ENCODE results near the gene RAB5A.
"Not testable (repeated sequence)": the region's sequence is repeated elsewhere in the genome, so short reads cannot be mapped to it uniquely, and the experiment has no call there.

The RAB5A gene

GRCh38 chr3:19961960-19962359, 15.1 kb downstream of the RAB5A start:
- intact Hi-C loops (cut with micrococcal nuclease) = no loop called here
- Mint-ChIP-seq H3K36me3 (ENCODE audit: low read depth) (peaks cover 71% of the 10 kb centered on the region), H3K27me3 (no peaks in the 10 kb centered on the region), H3K27ac (no peak overlapping the region), H3K4me3 (no peak overlapping the region), H3K9me3 (no peaks in the 10 kb centered on the region), H3K4me1 (ENCODE audit: low read depth) (peaks cover 54% of the 10 kb centered on the region)

- Mint-ChIP-seq H3K27me3 (no peaks in the 10 kb centered on the region), H3K27ac (no peak overlapping the region), H3K36me3 (ENCODE audit: low read depth) (peaks cover 75% of the 10 kb centered on the region), H3K4me1 (ENCODE audit: low read depth) (peaks cover 53% of the 10 kb centered on the region), H3K9me3 (no peaks in the 10 kb centered on the region), H3K4me3 (no peak overlapping the region)
- intact Hi-C loops (cut with micrococcal nuclease) = loop anchor here (5.0 kb wide), 1 partner anchor 80 kb away; no protein-coding TSS in a partner anchor
These were observed 20.3 kb downstream of the RAB5A start for GRCh38 chr3:19967208-19967607.

GRCh38 chr3:19967812-19968211, 20.9 kb downstream of the RAB5A start:
- Mint-ChIP-seq H3K4me1 (ENCODE audit: low read depth) (peaks cover 49% of the 10 kb centered on the region), H3K4me3 (no peak overlapping the region), H3K27ac (no peak overlapping the region), H3K36me3 (ENCODE audit: low read depth) (peaks cover 76% of the 10 kb centered on the region), H3K27me3 (no peaks in the 10 kb centered on the region), H3K9me3 (no peaks in the 10 kb centered on the region)
- intact Hi-C loops (cut with micrococcal nuclease) = loop anchor here (5.0 kb wide), 1 partner anchor 81 kb away; no protein-coding TSS in a partner anchor

- intact Hi-C loops (cut with micrococcal nuclease) = no loop called here
- Mint-ChIP-seq H3K4me1 (ENCODE audit: low read depth) (peaks cover 28% of the 10 kb centered on the region), H3K36me3 (ENCODE audit: low read depth) (peaks cover 85% of the 10 kb centered on the region), H3K9me3 (no peaks in the 10 kb centered on the region), H3K4me3 (no peak overlapping the region), H3K27ac (no peak overlapping the region), H3K27me3 (no peaks in the 10 kb centered on the region)
These were observed 23.4 kb downstream of the RAB5A start for GRCh38 chr3:19970327-19970726.

- peaks cover 13% of the 10 kb centered on the region for H3K4me1 Mint-ChIP-seq (ENCODE audit: low read depth)
These were observed 25.2 kb downstream of the RAB5A start for GRCh38 chr3:19972054-19972453.

GRCh38 chr3:19988904-19989303, 42.0 kb downstream of the RAB5A start:
- H3K9me3 Mint-ChIP-seq; H3K4me1 Mint-ChIP-seq (ENCODE audit: low read depth); intact Hi-C loops (cut with micrococcal nuclease); H3K27ac Mint-ChIP-seq; H3K4me3 Mint-ChIP-seq; H3K27me3 Mint-ChIP-seq: not testable (repeated sequence)
- peaks cover 26% of the 10 kb centered on the region for H3K36me3 Mint-ChIP-seq (ENCODE audit: low read depth)

More at GRCh38 chr3:19972054-19972453, 25.2 kb downstream of the RAB5A start:
- Mint-ChIP-seq H3K9me3 (no peaks in the 10 kb centered on the region), H3K36me3 (ENCODE audit: low read depth) (peaks cover 87% of the 10 kb centered on the region), H3K27me3 (no peaks in the 10 kb centered on the region), H3K27ac (no peak overlapping the region), H3K4me3 (no peak overlapping the region)
- intact Hi-C loops (cut with micrococcal nuclease) = no loop called here

- Mint-ChIP-seq H3K27ac (no peak overlapping the region), H3K4me1 (ENCODE audit: low read depth) (no peaks in the 10 kb centered on the region)
- intact Hi-C loops (cut with micrococcal nuclease) = no loop called here
These were observed 47.9 kb downstream of the RAB5A start for GRCh38 chr3:19994796-19995195.

GRCh38 chr3:19997502-19997901, 50.6 kb downstream of the RAB5A start:
- intact Hi-C loops (cut with micrococcal nuclease) = no loop called here
- no peaks in the 10 kb centered on the region for H3K27me3 Mint-ChIP-seq
- H3K27ac Mint-ChIP-seq = no peak overlapping the region

More at GRCh38 chr3:19994796-19995195, 47.9 kb downstream of the RAB5A start:
- Mint-ChIP-seq H3K36me3 (ENCODE audit: low read depth) (no peaks in the 10 kb centered on the region), H3K9me3 (no peaks in the 10 kb centered on the region), H3K27me3 (no peaks in the 10 kb centered on the region), H3K4me3 (no peak overlapping the region)

GRCh38 chr3:20001932-20002331, 55.0 kb downstream of the RAB5A start:
- intact Hi-C loops (cut with micrococcal nuclease) = no loop called here
- H3K4me1 Mint-ChIP-seq (ENCODE audit: low read depth) = no peaks in the 10 kb centered on the region
- H3K36me3 Mint-ChIP-seq (ENCODE audit: low read depth) = no peaks in the 10 kb centered on the region
- no peak overlapping the region for H3K27ac Mint-ChIP-seq
- no peaks in the 10 kb centered on the region for H3K27me3 Mint-ChIP-seq
- H3K4me3 Mint-ChIP-seq = no peak overlapping the region
- no peaks in the 10 kb centered on the region for H3K9me3 Mint-ChIP-seq

More at GRCh38 chr3:19997502-19997901, 50.6 kb downstream of the RAB5A start:
- H3K36me3 Mint-ChIP-seq (ENCODE audit: low read depth) = no peaks in the 10 kb centered on the region
- no peaks in the 10 kb centered on the region for H3K9me3 Mint-ChIP-seq
- no peak overlapping the region for H3K4me3 Mint-ChIP-seq
- H3K4me1 Mint-ChIP-seq (ENCODE audit: low read depth) = no peaks in the 10 kb centered on the region

GRCh38 chr3:20007960-20008359, 61.1 kb downstream of the RAB5A start:
- Mint-ChIP-seq H3K9me3 (no peaks in the 10 kb centered on the region), H3K27me3 (no peaks in the 10 kb centered on the region), H3K36me3 (ENCODE audit: low read depth) (no peaks in the 10 kb centered on the region), H3K4me1 (ENCODE audit: low read depth) (no peaks in the 10 kb centered on the region), H3K4me3 (no peak overlapping the region), H3K27ac (no peak overlapping the region)
- intact Hi-C loops (cut with micrococcal nuclease) = no loop called here

- H3K4me1 Mint-ChIP-seq (ENCODE audit: low read depth) = no peaks in the 10 kb centered on the region
- H3K9me3 Mint-ChIP-seq = no peaks in the 10 kb centered on the region
- H3K27ac Mint-ChIP-seq = no peak overlapping the region
- no peaks in the 10 kb centered on the region for H3K27me3 Mint-ChIP-seq
- H3K36me3 Mint-ChIP-seq (ENCODE audit: low read depth) = no peaks in the 10 kb centered on the region
- no peak overlapping the region for H3K4me3 Mint-ChIP-seq
- intact Hi-C loops (cut with micrococcal nuclease) = no loop called here
These were observed 61.7 kb downstream of the RAB5A start for GRCh38 chr3:20008646-20009045.

GRCh38 chr3:20012164-20012563, 65.3 kb downstream of the RAB5A start, which contains the start of gene PP2D1:
TSS of gene PP2D1 (minus strand) at chr3:20012264. CDS start at chr3:20012072, 192 bp downstream.
- intact Hi-C loops (cut with micrococcal nuclease) = no loop called here
- H3K27me3 Mint-ChIP-seq = no peaks in the 10 kb centered on the region
- no peaks in the 10 kb centered on the region for H3K4me1 Mint-ChIP-seq (ENCODE audit: low read depth)
- no peak within 1 kb of the TSS for H3K4me3 Mint-ChIP-seq
- no peak within 1 kb of the TSS for H3K27ac Mint-ChIP-seq
- H3K36me3 Mint-ChIP-seq (ENCODE audit: low read depth) = no peaks in the 10 kb centered on the region
- no peaks in the 10 kb centered on the region for H3K9me3 Mint-ChIP-seq

GRCh38 chr3:20013396-20013795, 66.5 kb downstream of the RAB5A start:
- Mint-ChIP-seq H3K36me3 (ENCODE audit: low read depth) (no peaks in the 10 kb centered on the region), H3K4me1 (ENCODE audit: low read depth) (no peaks in the 10 kb centered on the region), H3K4me3 (no peak overlapping the region), H3K27ac (no peak overlapping the region), H3K27me3 (no peaks in the 10 kb centered on the region), H3K9me3 (no peaks in the 10 kb centered on the region)
- intact Hi-C loops (cut with micrococcal nuclease) = no loop called here

- no peaks in the 10 kb centered on the region for H3K36me3 Mint-ChIP-seq (ENCODE audit: low read depth)
- no peak overlapping the region for H3K27ac Mint-ChIP-seq
- no peaks in the 10 kb centered on the region for H3K27me3 Mint-ChIP-seq
- no peaks in the 10 kb centered on the region for H3K9me3 Mint-ChIP-seq
- H3K4me1 Mint-ChIP-seq (ENCODE audit: low read depth) = no peaks in the 10 kb centered on the region
- H3K4me3 Mint-ChIP-seq = no peak overlapping the region
- intact Hi-C loops (cut with micrococcal nuclease) = no loop called here
These were observed 68.6 kb downstream of the RAB5A start for GRCh38 chr3:20015525-20015924.

- H3K27ac Mint-ChIP-seq; H3K4me1 Mint-ChIP-seq (ENCODE audit: low read depth); H3K4me3 Mint-ChIP-seq; intact Hi-C loops (cut with micrococcal nuclease); H3K9me3 Mint-ChIP-seq; H3K36me3 Mint-ChIP-seq (ENCODE audit: low read depth); H3K27me3 Mint-ChIP-seq: not testable (repeated sequence)
These were observed 69.2 kb downstream of the RAB5A start for GRCh38 chr3:20016076-20016475.

Measured in dendritic cell treated with granulocyte-macrophage colony-stimulating factor and Interleukin-4, amounts not matched to agents 40 ng/mL and 50 ng/mL, for 4 days (primary cell).